GM18511 (cell line): Measurements from ENCODE around the gene YIPF5.

Experiments
- ATAC-seq: cut with Tn5 transposase; IDR thresholded peaks from one replicate; pipeline ENCODE4 v1.9.1; 2021; ENCODE audit warnings: mild to moderate bottlenecking, moderate library complexity; ENCODE audit not compliant: unreplicated experiment

The YIPF5 gene

GRCh38 chr5:144128844-144129243, 41.6 kb downstream of the YIPF5 start:
- no peak for ATAC-seq

GRCh38 chr5:144126707-144127106, 43.8 kb downstream of the YIPF5 start:
- ATAC-seq: no peak

GRCh38 chr5:144125163-144125726, 45.2 kb downstream of the YIPF5 start:
- ATAC-seq: no peak

GRCh38 chr5:144122641-144123040, 47.8 kb downstream of the YIPF5 start:
- no peak for ATAC-seq

GRCh38 chr5:144122081-144122480, 48.4 kb downstream of the YIPF5 start:
- ATAC-seq: no peak

GRCh38 chr5:144121577-144121976, 48.9 kb downstream of the YIPF5 start:
- no peak for ATAC-seq

- ATAC-seq: no peak
These were observed 49.7 kb downstream of the YIPF5 start for GRCh38 chr5:144120661-144121180.

GRCh38 chr5:144117412-144117811, 53.0 kb downstream of the YIPF5 start:
- ATAC-seq: no peak

- no peak for ATAC-seq
These were observed 55.9 kb downstream of the YIPF5 start for GRCh38 chr5:144114571-144114970.
